ENCODE data around the gene RIBC1. TPM values are rescaled to one million over a fixed set of nuclear protein-coding genes. Genes with fewer than 3 reads are reported as not detected.

The RIBC1 gene
- polyA plus RNA-seq, 4 donors: 0.75 to 2.0 (median 1.5) TPM; not detected in 1

Other genes with a start within 250 kb of the RIBC1 start
- gene KDM5C, start 197.7 kb upstream of the RIBC1 start, polyA plus RNA-seq: 10 to 100 TPM; 22.6 to 50.9 (median 26.4) TPM
- gene IQSEC2, start 141.3 kb upstream of the RIBC1 start, polyA plus RNA-seq: 10 to 100 TPM; 14.9 to 44.5 (median 27.4) TPM
- gene SMC1A, start 219 bp upstream of the RIBC1 start, polyA plus RNA-seq: 10 to 100 TPM in 2 of 4 donors, 1 to 10 TPM in 2; 7.0 to 45.4 (median 12.5) TPM
- gene HSD17B10, start 11.5 kb downstream of the RIBC1 start, polyA plus RNA-seq: 100 to 1,000 TPM in 1 of 4 donors, 10 to 100 TPM in 3; 53.5 to 102 (median 78.7) TPM

All from small intestine (tissue), 4 donors.